Gastroesophageal sphincter (tissue), 4 donors: ENCODE data around the gene MED23. TPM values are rescaled to one million over a fixed set of nuclear protein-coding genes. Genes with fewer than 3 reads are reported as not detected.

Experiments
- ATAC-seq: fragments of 150-250 bp; one replicate; pipeline ENCODE4 v1.9.1; 2016; ENCODE audit warnings: mild to moderate bottlenecking, moderate library complexity
- H3K27ac ChIP-seq, 4 donors: fragments of 200-600 bp; sonication (generic) in 3 of 4; 1 replicate in 3 of 4; 2 replicates in 1 of 4; pipeline ENCODE4 v1.5.1; 2016 to 2019
- H3K27me3 ChIP-seq: fragments of 200-600 bp; sonication (generic); one replicate; pipeline ENCODE4 v1.5.1; 2019
- H3K36me3 ChIP-seq, 2 donors: fragments of 200-600 bp; sonication (generic); one replicate each; pipeline ENCODE4 v1.5.1; 2019; ENCODE audit warnings: control low read depth in 1 of 2
- H3K4me1 ChIP-seq, 3 donors: fragments of 200-600 bp; sonication (generic); 1 replicate in 2 of 3; 2 replicates in 1 of 3; pipeline ENCODE4 v1.5.1; 2016 to 2019; ENCODE audit warnings: control low read depth in 2 of 3
- H3K4me3 ChIP-seq, 2 donors: fragments of 200-600 bp; sonication (generic); one replicate each; pipeline ENCODE4 v1.5.1; 2019; ENCODE audit warnings: mild to moderate bottlenecking in 1 of 2, moderate library complexity in 1 of 2
- H3K9me3 ChIP-seq, 3 donors: fragments of 200-600 bp; sonication (generic); one replicate each; pipeline ENCODE4 v1.5.1; 2017 to 2019; ENCODE audit warnings: control low read depth in 2 of 3
- EP300 ChIP-seq: sonication (generic); formaldehyde crosslinking; IDR thresholded peaks from one replicate; pipeline ENCODE4 v1.6.1; 2017; ENCODE audit warnings: antibody characterized with exemption, mild to moderate bottlenecking
- POLR2A ChIP-seq, 2 donors: fragments of 450-650 bp; IDR thresholded peaks; one replicate each; pipeline ENCODE4 v1.6.1; 2017; ENCODE audit warnings: antibody characterized with exemption in 2 of 2, mild to moderate bottlenecking in 2 of 2, moderate library complexity in 1 of 2
- POLR2AphosphoS5 ChIP-seq: sonication (generic); formaldehyde crosslinking; IDR thresholded peaks from one replicate; pipeline ENCODE4 v1.6.1; 2017; ENCODE audit warnings: antibody characterized with exemption
- WGBS, 2 donors: methylation state at CpG; one replicate each; pipeline ENCODE4 v1.1.5; 2018; ENCODE audit warnings: low coverage in 1 of 2; 5-methylcytosine and 5-hydroxymethylcytosine counted together
- total RNA-seq, 4 donors: library from RNA; depleted of rRNA; stranded (reverse); fragments of >200 nt; gene quantifications; one replicate each; pipeline ENCODE4 v1.1.0, GENCODE V29; 2016
- TF ChIP-seq, protein P1 (sequence below), 4 experiments: fragments of 200-600 bp in 2 of 4; fragments of 450-650 bp in 2 of 4; sonication (generic) in 1 of 4; IDR thresholded peaks; one replicate each; pipeline ENCODE4 v1.5.1; 2017 to 2019; ENCODE audit warnings: antibody characterized with exemption in 4 of 4, mild to moderate bottlenecking in 2 of 4, moderate library complexity in 2 of 4

The MED23 gene
- total RNA-seq, 4 donors from 2014 or later, result 16.9 to 35.2 (median 22.5) TPM

DNA sequence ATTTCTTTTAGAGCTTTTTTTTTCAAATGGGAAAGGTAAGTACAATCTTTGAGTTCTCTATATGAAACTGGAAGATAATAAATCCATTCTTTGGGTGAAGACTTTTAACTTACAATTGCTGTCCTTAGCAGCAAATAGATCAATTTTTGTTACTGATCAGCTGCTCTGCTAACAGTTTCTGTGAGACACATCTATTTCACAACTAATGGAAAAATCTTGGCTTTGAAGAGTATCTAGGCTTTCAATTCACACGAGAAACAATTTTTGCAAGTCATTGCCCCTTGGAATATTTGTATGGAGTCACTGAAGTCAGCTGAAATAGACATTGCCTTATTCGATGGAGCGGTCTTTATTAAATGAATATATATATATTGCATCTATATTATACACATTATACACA is 75.5 kb downstream of the MED23 start:
- no peaks in the 10 kb centered on the region for H3K27me3 ChIP-seq
- H3K36me3 ChIP-seq, result no peaks in the 10 kb centered on the region
- no peak for ATAC-seq
- H3K27ac ChIP-seq, result no peak overlapping the region
- H3K4me1 ChIP-seq, result no peaks in the 10 kb centered on the region
- 88 to 91% methylated on average over 3 of the region's 3 CpGs for WGBS, 2 donors
- no peak overlapping the region for H3K4me3 ChIP-seq
- no peaks in the 10 kb centered on the region for H3K9me3 ChIP-seq
- TF ChIP-seq EP300 (no peak), POLR2AphosphoS5 (no peak), POLR2A (IDR thresholded peaks at IDR 0.05) (no peak)
- TF ChIP-seq, protein P1, sequence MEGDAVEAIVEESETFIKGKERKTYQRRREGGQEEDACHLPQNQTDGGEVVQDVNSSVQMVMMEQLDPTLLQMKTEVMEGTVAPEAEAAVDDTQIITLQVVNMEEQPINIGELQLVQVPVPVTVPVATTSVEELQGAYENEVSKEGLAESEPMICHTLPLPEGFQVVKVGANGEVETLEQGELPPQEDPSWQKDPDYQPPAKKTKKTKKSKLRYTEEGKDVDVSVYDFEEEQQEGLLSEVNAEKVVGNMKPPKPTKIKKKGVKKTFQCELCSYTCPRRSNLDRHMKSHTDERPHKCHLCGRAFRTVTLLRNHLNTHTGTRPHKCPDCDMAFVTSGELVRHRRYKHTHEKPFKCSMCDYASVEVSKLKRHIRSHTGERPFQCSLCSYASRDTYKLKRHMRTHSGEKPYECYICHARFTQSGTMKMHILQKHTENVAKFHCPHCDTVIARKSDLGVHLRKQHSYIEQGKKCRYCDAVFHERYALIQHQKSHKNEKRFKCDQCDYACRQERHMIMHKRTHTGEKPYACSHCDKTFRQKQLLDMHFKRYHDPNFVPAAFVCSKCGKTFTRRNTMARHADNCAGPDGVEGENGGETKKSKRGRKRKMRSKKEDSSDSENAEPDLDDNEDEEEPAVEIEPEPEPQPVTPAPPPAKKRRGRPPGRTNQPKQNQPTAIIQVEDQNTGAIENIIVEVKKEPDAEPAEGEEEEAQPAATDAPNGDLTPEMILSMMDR (IDR thresholded peaks at IDR 0.05), result no peak

DNA sequence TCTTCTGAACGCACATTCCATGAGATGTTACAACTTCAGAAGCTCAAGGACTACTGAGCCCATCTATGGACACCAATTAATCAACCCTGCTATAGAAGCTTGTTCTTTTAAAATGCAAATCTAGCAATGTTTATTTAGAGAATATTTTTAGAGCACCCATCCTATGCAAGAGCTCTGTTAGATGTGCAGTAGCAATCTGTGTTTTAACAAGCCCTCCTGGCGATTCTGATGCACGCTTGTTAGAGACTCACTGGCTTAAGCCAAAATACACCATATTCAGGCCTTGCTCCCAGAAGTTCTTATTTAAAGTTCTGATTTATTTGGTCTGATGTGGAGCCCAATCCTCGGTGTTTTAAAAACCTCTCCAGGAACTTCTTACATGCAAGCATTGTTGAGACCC is 76.1 kb downstream of the MED23 start:
- Histone ChIP-seq H3K4me1 (no peaks in the 10 kb centered on the region), H3K4me3 (no peak overlapping the region), H3K27ac (no peak overlapping the region), H3K27me3 (no peaks in the 10 kb centered on the region), H3K9me3 (no peaks in the 10 kb centered on the region), H3K36me3 (no peaks in the 10 kb centered on the region)
- ATAC-seq, result no peak
- WGBS, 2 donors, result 72 to 75% methylated on average over 3 to 4 of the region's 4 CpGs
- TF ChIP-seq, protein P1 (IDR thresholded peaks at IDR 0.05), result no peak
- TF ChIP-seq POLR2AphosphoS5, result no peak
- no peak for TF ChIP-seq POLR2A (IDR thresholded peaks at IDR 0.05)

DNA sequence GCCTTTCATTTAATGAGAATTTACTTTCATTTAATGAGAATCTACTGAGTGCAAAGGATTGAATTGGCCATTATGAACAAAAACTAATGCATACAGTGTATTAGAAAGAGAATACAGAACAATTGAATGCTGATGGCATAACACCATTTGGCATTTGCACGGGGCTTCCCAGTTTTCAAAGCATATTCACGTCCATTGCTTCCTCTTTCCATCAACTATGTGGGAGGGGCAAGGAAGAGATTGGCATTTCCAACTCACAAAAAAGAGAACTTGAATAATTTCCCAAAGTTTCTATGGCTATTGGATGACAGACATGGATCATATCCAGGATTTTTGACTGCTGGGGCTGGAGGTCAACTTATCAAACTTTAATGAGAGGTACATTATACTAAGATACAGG is 78.2 kb downstream of the MED23 start:
- no peaks in the 10 kb centered on the region for H3K27me3 ChIP-seq
- no peaks in the 10 kb centered on the region for H3K9me3 ChIP-seq
- TF ChIP-seq, protein P1 (IDR thresholded peaks at IDR 0.05), result no peak
- TF ChIP-seq POLR2A (IDR thresholded peaks at IDR 0.05), result no peak
- no peak for TF ChIP-seq EP300
- no peak for TF ChIP-seq POLR2AphosphoS5
- H3K4me1 ChIP-seq, result no peaks in the 10 kb centered on the region
- H3K27ac ChIP-seq, result no peak overlapping the region
- 52 to 65% methylated on average over 2 of the region's 2 CpGs for WGBS, 2 donors
- H3K4me3 ChIP-seq, result no peak overlapping the region
- no peak for ATAC-seq
- no peaks in the 10 kb centered on the region for H3K36me3 ChIP-seq

DNA sequence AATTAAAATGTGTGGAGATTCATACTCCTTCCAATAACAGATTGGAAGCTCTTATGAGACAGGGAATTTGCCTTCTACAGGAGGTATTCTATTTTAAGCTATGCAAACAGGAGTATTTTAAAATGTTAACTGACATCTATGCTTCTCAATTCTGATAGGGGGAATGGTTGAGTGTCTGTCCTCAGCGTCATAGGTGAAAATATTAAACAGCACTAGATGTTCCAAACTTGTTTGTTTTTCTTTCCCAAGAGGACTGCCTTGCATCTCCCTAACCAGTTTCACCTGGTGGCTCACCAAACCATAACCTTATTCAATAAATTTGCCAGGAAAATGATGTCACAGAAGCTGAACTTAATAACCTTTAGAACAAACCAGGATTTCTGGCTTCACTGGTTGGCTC is 79.6 kb downstream of the MED23 start:
- WGBS, 2 donors, result 60 to 80% methylated on average over 1 of the region's 1 CpG
- no peaks in the 10 kb centered on the region for H3K36me3 ChIP-seq
- H3K27me3 ChIP-seq, result no peaks in the 10 kb centered on the region
- no peak overlapping the region for H3K4me3 ChIP-seq
- no peak for ATAC-seq
- no peak overlapping the region for H3K27ac ChIP-seq
- no peaks in the 10 kb centered on the region for H3K4me1 ChIP-seq
- TF ChIP-seq POLR2AphosphoS5, result no peak
- TF ChIP-seq POLR2A (IDR thresholded peaks at IDR 0.05), result no peak
- no peak for TF ChIP-seq EP300
- TF ChIP-seq, protein P1 (IDR thresholded peaks at IDR 0.05), result no peak
- H3K9me3 ChIP-seq, result no peaks in the 10 kb centered on the region

DNA sequence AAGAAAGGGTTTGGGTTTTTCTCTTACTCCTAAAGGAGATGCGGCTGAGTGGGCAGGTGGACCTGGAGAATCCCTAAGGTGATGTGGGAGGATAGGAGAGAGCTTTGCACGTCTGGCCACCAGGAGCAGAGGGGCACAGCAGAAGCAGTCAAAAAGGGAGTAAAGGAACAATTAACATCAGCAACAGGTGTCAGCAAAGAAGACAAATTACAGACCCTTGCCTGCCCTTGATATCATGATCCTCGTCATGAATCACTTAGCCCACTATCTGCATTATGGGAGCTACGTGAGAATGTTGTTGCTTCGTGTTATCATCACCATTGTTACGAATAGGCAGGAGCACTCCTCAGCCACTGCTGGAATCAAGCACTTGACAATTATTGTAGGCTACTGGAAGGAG is 80.6 kb downstream of the MED23 start:
- no peak for ATAC-seq
- TF ChIP-seq, protein P1 (IDR thresholded peaks at IDR 0.05), result no peak
- TF ChIP-seq POLR2A (IDR thresholded peaks at IDR 0.05), result no peak
- no peak for TF ChIP-seq POLR2AphosphoS5
- no peak for TF ChIP-seq EP300
- Histone ChIP-seq H3K36me3 (no peaks in the 10 kb centered on the region), H3K4me1 (no peaks in the 10 kb centered on the region), H3K27ac (no peak overlapping the region), H3K9me3 (no peaks in the 10 kb centered on the region), H3K4me3 (no peak overlapping the region), H3K27me3 (no peaks in the 10 kb centered on the region)
- WGBS, 2 donors, result 50 to 86% methylated on average over 2 to 4 of the region's 6 CpGs
